Right ventricle myocardium superior (tissue), 1 donor: Measurements from ENCODE around the gene DYNC2LI1. TPM values are rescaled to one million over a fixed set of nuclear protein-coding genes. Genes with fewer than 3 reads are reported as not detected.

ENCODE experiments used
- total RNA-seq: library from RNA; stranded (reverse); fragmentation: NEBNext Ultra II Directional; extraction: Animal tissue kit (Norgen Biotek cat#: 25700); gene quantifications from one replicate; pipeline ENCODE4 v1.2.1, GENCODE V29; 2021
- donor health status: DM: no; HTN: yes; CAD: no; lungs with severe emphysema.

Gene DYNC2LI1
- total RNA-seq, 1 donor from 2014 or later, result 5.4 TPM

Other genes starting within 250 kb of the DYNC2LI1 start
- 14.2 TPM for gene THADA, start 178.0 kb upstream of the DYNC2LI1 start, total RNA-seq
- gene PLEKHH2, start 136.8 kb upstream of the DYNC2LI1 start, total RNA-seq, result 1.2 TPM
- gene C1GALT1C1L, start 97.6 kb upstream of the DYNC2LI1 start, total RNA-seq, result 1.1 TPM
- gene ABCG5, start 64.8 kb downstream of the DYNC2LI1 start, total RNA-seq, result not detected
- 0.11 TPM for gene ABCG8, start 64.9 kb downstream of the DYNC2LI1 start, total RNA-seq
- 90.3 TPM for gene LRPPRC, start 221.9 kb downstream of the DYNC2LI1 start, total RNA-seq